Measurements from ENCODE around the gene SYT8. TPM values are rescaled to one million over a fixed set of nuclear protein-coding genes. Genes with fewer than 3 reads are reported as not detected.
A peak's percentile ranks its signal among the peaks of the same experiment; 100 is the strongest.

The SYT8 gene
- total RNA-seq, 1 experiment from 2014 or later: not detected

- H2BK5ac ChIP-seq (ENCODE audit: insufficient read length, low read length): no peak overlapping the region
- no peak overlapping the region for H3T11ph ChIP-seq (ENCODE audit: low read length)
- H4K91ac ChIP-seq (ENCODE audit: insufficient read length, low read depth, low read length): no peak overlapping the region
- no peak overlapping the region for H3K23ac ChIP-seq (ENCODE audit: insufficient read length, low read depth, low read length)
- H3K4ac ChIP-seq (ENCODE audit: low read depth, low read length): no peak overlapping the region
- H2BK12ac ChIP-seq (ENCODE audit: insufficient read length, low read depth, low read length): no peak overlapping the region
- no peaks in the 10 kb centered on the region for H3K9me3 ChIP-seq (ENCODE audit: control insufficient read depth, low read depth, low read length)
- peaks cover 20 to 26% of the 10 kb centered on the region in 2 experiments for H3K4me1 Mint-ChIP-seq
- H2AK5ac ChIP-seq (ENCODE audit: insufficient read length, low read length): no peak overlapping the region
- H3K9me3 Mint-ChIP-seq: peaks cover 0 to 11% of the 10 kb centered on the region in 2 experiments; a peak in 3 of 5 replicates
- H2BK20ac ChIP-seq (ENCODE audit: low read depth, low read length, poor library complexity, severe bottlenecking): no peak overlapping the region
- H2BK15ac ChIP-seq (ENCODE audit: low read depth, low read length): no peak overlapping the region
- no peak overlapping the region for H3K56ac ChIP-seq (ENCODE audit: insufficient read length, low read depth, low read length)
- H4K5ac ChIP-seq (ENCODE audit: insufficient read length, low read depth, low read length): no peak overlapping the region
- peaks cover 43% of the 10 kb centered on the region for H3K27me3 Mint-ChIP-seq (ENCODE audit: low read depth)
- H2BK120ac ChIP-seq (ENCODE audit: low read depth, low read length, poor library complexity, severe bottlenecking): no peak overlapping the region
- H3K18ac ChIP-seq (ENCODE audit: insufficient read length, low read depth, low read length): no peak overlapping the region
- no peak overlapping the region for H3K4me2 ChIP-seq (ENCODE audit: insufficient read depth, insufficient read length, low read length)
- no peaks in the 10 kb centered on the region for H3K4me1 ChIP-seq (ENCODE audit: insufficient read depth, low read length)
- TF ChIP-seq, protein P1, sequence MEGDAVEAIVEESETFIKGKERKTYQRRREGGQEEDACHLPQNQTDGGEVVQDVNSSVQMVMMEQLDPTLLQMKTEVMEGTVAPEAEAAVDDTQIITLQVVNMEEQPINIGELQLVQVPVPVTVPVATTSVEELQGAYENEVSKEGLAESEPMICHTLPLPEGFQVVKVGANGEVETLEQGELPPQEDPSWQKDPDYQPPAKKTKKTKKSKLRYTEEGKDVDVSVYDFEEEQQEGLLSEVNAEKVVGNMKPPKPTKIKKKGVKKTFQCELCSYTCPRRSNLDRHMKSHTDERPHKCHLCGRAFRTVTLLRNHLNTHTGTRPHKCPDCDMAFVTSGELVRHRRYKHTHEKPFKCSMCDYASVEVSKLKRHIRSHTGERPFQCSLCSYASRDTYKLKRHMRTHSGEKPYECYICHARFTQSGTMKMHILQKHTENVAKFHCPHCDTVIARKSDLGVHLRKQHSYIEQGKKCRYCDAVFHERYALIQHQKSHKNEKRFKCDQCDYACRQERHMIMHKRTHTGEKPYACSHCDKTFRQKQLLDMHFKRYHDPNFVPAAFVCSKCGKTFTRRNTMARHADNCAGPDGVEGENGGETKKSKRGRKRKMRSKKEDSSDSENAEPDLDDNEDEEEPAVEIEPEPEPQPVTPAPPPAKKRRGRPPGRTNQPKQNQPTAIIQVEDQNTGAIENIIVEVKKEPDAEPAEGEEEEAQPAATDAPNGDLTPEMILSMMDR (conservative IDR thresholded peaks at IDR 0.05): peak; percentile 29; the same call in 2 of the 3 replicates
- H3K27ac Mint-ChIP-seq: no peak overlapping the region
- no peak overlapping the region; the same call in 1 of the 2 replicates for H3K14ac ChIP-seq (ENCODE audit: insufficient read depth, low read length)
- H3K79me1 ChIP-seq (ENCODE audit: insufficient read depth, low read depth, low read length, poor library complexity, severe bottlenecking): no peaks in the 10 kb centered on the region
- H4K8ac ChIP-seq (replicated peaks; ENCODE audit: insufficient read length, low read depth, low read length): no peak overlapping the region
- no peak overlapping the region for H3K27ac ChIP-seq (ENCODE audit: insufficient read length, low read depth, low read length)
- H3K23me2 ChIP-seq (ENCODE audit: insufficient read length, low read depth, low read length, poor library complexity, severe bottlenecking): no peaks in the 10 kb centered on the region
- H3K36me3 Mint-ChIP-seq (ENCODE audit: insufficient read depth in 1 of 3, low read depth in 3 of 3): peaks cover 0 to 4% (median 0%) of the 10 kb centered on the region in 3 experiments; a peak in 2 of 7 replicates
- no peaks in the 10 kb centered on the region for H3K27me3 ChIP-seq (ENCODE audit: insufficient read depth, low read length)
- WGBS (ENCODE audit: extremely low coverage, insufficient read length, low lambda C conversion rate): no CpG with 5 or more reads among the region's 21 CpGs
- no peak overlapping the region for H3K4me3 Mint-ChIP-seq
- H3K79me2 ChIP-seq (ENCODE audit: insufficient read depth, low read length): no peaks in the 10 kb centered on the region
- no peak for DNase-seq
- H2AFZ ChIP-seq (ENCODE audit: low read length): no peak overlapping the region
- H4K20me1 ChIP-seq (ENCODE audit: control insufficient read depth, insufficient read depth, insufficient read length): no peaks in the 10 kb centered on the region
- H3K9ac ChIP-seq (ENCODE audit: extremely low read depth, insufficient read length, low read length): no peak overlapping the region
Measured at GRCh38 chr11:1785749-1786413, 48.9 kb upstream of the SYT8 start.

All from H9 (cell line).